ENCODE results near the gene AFAP1. TPM values are rescaled to one million over a fixed set of nuclear protein-coding genes. Genes with fewer than 3 reads are reported as not detected.

Gene AFAP1
- total and polyA plus RNA-seq, 2 donors (not counting 1 experiment from before 2014, with no cell fraction given): 0.03 to 0.44 TPM

GRCh38 chr4:7795983-7796382 is 143.7 kb downstream of the AFAP1 start:
- Histone ChIP-seq H3K27me3 (replicated peaks in 1 of 4; ENCODE audit: control extremely low read depth in 1 of 4, control insufficient read depth in 3 of 4, insufficient read depth in 4 of 4, low read length in 3 of 4) (peaks cover 0 to 3% (median 0%) of the 10 kb centered on the region in 4 experiments), H3K79me2 (ENCODE audit: control insufficient read depth, insufficient read depth, low read length) (no peaks in the 10 kb centered on the region), H3K4me1 (ENCODE audit: control insufficient read depth in 2 of 2, insufficient read depth in 2 of 2, low read length in 2 of 2) (no peaks in the 10 kb centered on the region), H3K4me3 (ENCODE audit: control extremely low read depth in 1 of 5, extremely low read depth in 1 of 5, insufficient read depth in 1 of 5, low read depth in 2 of 5, low read length in 4 of 5) (no peak overlapping the region), H3K4me2 (replicated peaks; ENCODE audit: low read depth, low read length, poor library complexity, severe bottlenecking) (no peak overlapping the region), H3K9ac (ENCODE audit: low read length) (no peak overlapping the region), H2AFZ (ENCODE audit: insufficient read depth, low read depth, low read length, poor library complexity, severe bottlenecking) (no peak overlapping the region), H4K20me1 (ENCODE audit: control insufficient read depth, insufficient read depth, low read length, poor library complexity, severe bottlenecking) (no peaks in the 10 kb centered on the region), H3K27ac (ENCODE audit: low read length in 2 of 2) (no peak overlapping the region), H3K36me3 (replicated peaks in 1 of 2; ENCODE audit: control extremely low read depth in 1 of 2, control insufficient read depth in 1 of 2, extremely low read depth in 1 of 2, insufficient read depth in 2 of 2, low read length in 1 of 2) (no peaks in the 10 kb centered on the region), H3K9me3 (ENCODE audit: control extremely low read depth in 1 of 3, control insufficient read depth in 2 of 3, insufficient read depth in 1 of 3, low read length in 2 of 3) (peaks cover 0 to 8% (median 0%) of the 10 kb centered on the region in 3 donors)
- peaks cover 17% of the 10 kb centered on the region for H3K27me3 Mint-ChIP-seq
- intact Hi-C loops (cut with micrococcal nuclease): no loop called here
- ATAC-seq (ENCODE audit: low read depth) (no peak), DNase-seq (no peak)
- ChIA-PET POLR2A (no interaction called here), CTCF (no interaction called here)
- H3K9me3 Mint-ChIP-seq (ENCODE audit: insufficient read depth): no peaks in the 10 kb centered on the region
- H3K4me1 Mint-ChIP-seq: peaks cover 10% of the 10 kb centered on the region
- no peak overlapping the region for H3K27ac Mint-ChIP-seq
- TF ChIP-seq EZH2 (IDR thresholded peaks at IDR 0.05; ENCODE audit: borderline replicate concordance, insufficient read depth, low read depth, low read length, poor library complexity, severe bottlenecking): no peak
- H3K4me3 Mint-ChIP-seq: no peak overlapping the region
- WGBS (ENCODE audit: insufficient coverage): 94% methylated on average over 5 of the region's 8 CpGs

GRCh38 chr4:7793186-7793585 is 146.5 kb downstream of the AFAP1 start:
- Histone ChIP-seq H3K27ac (ENCODE audit: low read length in 2 of 2) (no peak overlapping the region), H3K9me3 (ENCODE audit: control extremely low read depth in 1 of 3, control insufficient read depth in 2 of 3, insufficient read depth in 1 of 3, low read length in 2 of 3) (peaks cover 0 to 6% (median 0%) of the 10 kb centered on the region in 3 donors), H3K4me3 (ENCODE audit: control extremely low read depth in 1 of 5, extremely low read depth in 1 of 5, insufficient read depth in 1 of 5, low read depth in 2 of 5, low read length in 4 of 5) (no peak overlapping the region), H3K36me3 (replicated peaks in 1 of 2; ENCODE audit: control extremely low read depth in 1 of 2, control insufficient read depth in 1 of 2, extremely low read depth in 1 of 2, insufficient read depth in 2 of 2, low read length in 1 of 2) (no peaks in the 10 kb centered on the region), H3K4me2 (replicated peaks; ENCODE audit: low read depth, low read length, poor library complexity, severe bottlenecking) (no peak overlapping the region), H3K9ac (ENCODE audit: low read length) (no peak overlapping the region), H4K20me1 (ENCODE audit: control insufficient read depth, insufficient read depth, low read length, poor library complexity, severe bottlenecking) (no peaks in the 10 kb centered on the region), H3K79me2 (ENCODE audit: control insufficient read depth, insufficient read depth, low read length) (no peaks in the 10 kb centered on the region), H3K27me3 (replicated peaks in 1 of 4; ENCODE audit: control extremely low read depth in 1 of 4, control insufficient read depth in 3 of 4, insufficient read depth in 4 of 4, low read length in 3 of 4) (no peaks in the 10 kb centered on the region), H3K4me1 (ENCODE audit: control insufficient read depth in 2 of 2, insufficient read depth in 2 of 2, low read length in 2 of 2) (no peaks in the 10 kb centered on the region), H2AFZ (ENCODE audit: insufficient read depth, low read depth, low read length, poor library complexity, severe bottlenecking) (no peak overlapping the region)
- Mint-ChIP-seq H3K4me1 (peaks cover 10% of the 10 kb centered on the region), H3K27me3 (peaks cover 20% of the 10 kb centered on the region), H3K9me3 (ENCODE audit: insufficient read depth) (no peaks in the 10 kb centered on the region), H3K4me3 (no peak overlapping the region), H3K27ac (no peak overlapping the region)
- ATAC-seq (ENCODE audit: low read depth) (no peak), DNase-seq (no peak)
- TF ChIP-seq CTCF (IDR thresholded peaks at IDR 0.05) (no peak), EZH2 (IDR thresholded peaks at IDR 0.05; ENCODE audit: borderline replicate concordance, insufficient read depth, low read depth, low read length, poor library complexity, severe bottlenecking) (no peak)
- ChIA-PET CTCF (interaction anchor here (1.2 to 2.9 kb wide), 2 partner anchors 9 to 11 kb away, joined by 9 to 14 read pairs; no protein-coding TSS in a partner anchor), POLR2A (no interaction called here)
- WGBS (ENCODE audit: insufficient coverage): 48% methylated on average over 5 of the region's 10 CpGs
- intact Hi-C loops (cut with micrococcal nuclease): no loop called here

All from B cell (primary cell).